CD4-positive, alpha-beta T cell (primary cell): ENCODE data around the gene ASL. TPM values are rescaled to one million over a fixed set of nuclear protein-coding genes. Genes with fewer than 3 reads are reported as not detected.

Experiments
- ATAC-seq: fragments of 200-7000 bp; cut with Tn5 transposase; one replicate; pipeline ENCODE4 v1.10.0; 2022; ENCODE audit warnings: mild to moderate bottlenecking; ENCODE audit not compliant: poor library complexity
- CTCF ChIA-PET: fragments of 350-600 bp; sonication (Branson Sonifier 250); formaldehyde crosslinking; loops from one replicate; lab custom pipeline; 2021; ENCODE audit warnings: antibody characterized with exemption, inconsistent platforms; lab: Charles Lee
- POLR2A ChIA-PET: fragments of 350-600 bp; sonication (Branson Sonifier 250); formaldehyde crosslinking; loops from one replicate; lab custom pipeline; 2021; ENCODE audit warnings: antibody characterized with exemption, inconsistent platforms; lab: Charles Lee
- DNase-seq, 14 experiments: peaks; one replicate each; pipeline ENCODE4 v3.0.0-alpha.2; 2013 to 2020; ENCODE audit warnings: mixed read lengths in 2 of 14
- H3K27ac ChIP-seq, 2 donors: one replicate each; pipeline versions ENCODE4 v1.5.1 to v1.7.0; 2013; ENCODE audit warnings: low read length in 2 of 2, low read depth in 1 of 2, mild to moderate bottlenecking in 1 of 2
- H3K27me3 ChIP-seq, 2 experiments: 1 replicate in 1 of 2; 2 replicates in 1 of 2; pipeline versions ENCODE4 v1.6.1 to v1.7.0; 2013; ENCODE audit warnings: low read length in 2 of 2, control low read depth in 1 of 2, mild to moderate bottlenecking in 1 of 2, moderate library complexity in 1 of 2; ENCODE audit not compliant: insufficient read depth in 2 of 2, control insufficient read depth in 1 of 2
- H3K36me3 ChIP-seq: one replicate; pipeline ENCODE4 v1.6.1; 2013; ENCODE audit warnings: low read length, control low read depth; ENCODE audit not compliant: insufficient read depth
- H3K4me1 ChIP-seq: one replicate; pipeline ENCODE4 v1.6.1; 2013; ENCODE audit warnings: low read length, control low read depth; ENCODE audit not compliant: insufficient read depth
- H3K4me3 ChIP-seq: one replicate; pipeline ENCODE4 v1.5.1; 2013; ENCODE audit warnings: mild to moderate bottlenecking, low read length, moderate library complexity
- H3K9me3 ChIP-seq, 2 experiments: 1 replicate in 1 of 2; 2 replicates in 1 of 2; pipeline versions ENCODE4 v1.6.1 to v1.7.0; 2013; ENCODE audit warnings: low read length in 2 of 2, mild to moderate bottlenecking in 2 of 2, control low read depth in 1 of 2, moderate library complexity in 1 of 2; ENCODE audit not compliant: control insufficient read depth in 1 of 2, insufficient read depth in 1 of 2
- H3K27ac Mint-ChIP-seq: one replicate; pipeline ENCODE4 v1.8.0; 2020; ENCODE audit warnings: mixed read lengths
- H3K27me3 Mint-ChIP-seq: one replicate; pipeline ENCODE4 v1.8.0; 2021; ENCODE audit warnings: mixed read lengths
- H3K36me3 Mint-ChIP-seq: one replicate; pipeline ENCODE4 v1.8.0; 2021; ENCODE audit warnings: low read depth, mixed read lengths
- H3K4me1 Mint-ChIP-seq: one replicate; pipeline ENCODE4 v1.8.0; 2021; ENCODE audit warnings: low read depth, mixed read lengths
- H3K4me3 Mint-ChIP-seq: one replicate; pipeline ENCODE4 v1.8.0; 2020; ENCODE audit warnings: mild to moderate bottlenecking, mixed read lengths
- H3K9me3 Mint-ChIP-seq: one replicate; pipeline ENCODE4 v1.8.0; 2020; ENCODE audit warnings: mixed read lengths
- CTCF ChIP-seq: fragments of 200-600 bp; IDR thresholded peaks from one replicate; pipeline ENCODE4 v1.8.0; 2022; ENCODE audit warnings: antibody characterized with exemption, mild to moderate bottlenecking
- intact Hi-C, 2 experiments: fragments of 100-400 bp; cut with DNase I in 1 of 2; cut with micrococcal nuclease in 1 of 2; formaldehyde crosslinking; loops; one replicate each; pipeline versions ENCODE4 v1.15.1 to v1.9.0; 2023 to 2025; cut with DNase I, micrococcal nuclease
- total RNA-seq, 174 experiments: library from RNA in 2 of 174; stranded (reverse) in 2 of 174; gene quantifications; one replicate each; pipeline ENCODE4 v1.2.3 and lab custom pipeline; 2021 to 2026

The ASL gene
- total RNA-seq, 2 experiments from 2014 or later, result 11.2 to 12.3 TPM

DNA sequence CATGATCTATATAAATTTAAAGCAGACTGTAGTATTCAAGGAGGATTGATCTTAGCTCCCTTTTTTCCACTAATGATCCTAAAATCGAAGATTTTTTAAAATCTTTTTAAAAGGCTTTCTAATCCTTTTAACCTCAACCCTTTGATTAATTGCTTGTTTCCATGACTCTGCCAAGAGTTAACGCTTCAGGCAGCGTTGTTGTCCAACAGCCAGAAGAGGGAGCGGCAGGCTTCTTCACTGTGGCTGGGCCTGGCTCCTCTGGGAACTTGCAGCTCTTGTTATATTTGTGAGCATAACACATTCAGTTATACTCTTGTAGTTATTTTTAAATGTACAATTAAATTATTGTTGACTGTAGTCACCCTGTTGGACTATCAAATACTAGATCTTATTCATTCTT lies 65.3 kb downstream of the ASL start:
- no peak overlapping the region for H3K4me3 Mint-ChIP-seq
- no peak overlapping the region for H3K27ac ChIP-seq
- DNase-seq, result no peak
- POLR2A ChIA-PET, result no interaction called here
- peaks cover 79% of the 10 kb centered on the region for H3K36me3 ChIP-seq
- no peaks in the 10 kb centered on the region for H3K9me3 ChIP-seq
- H3K4me1 Mint-ChIP-seq, result no peaks in the 10 kb centered on the region
- H3K27me3 Mint-ChIP-seq, result no peaks in the 10 kb centered on the region
- no peak for ATAC-seq
- no peaks in the 10 kb centered on the region for H3K9me3 Mint-ChIP-seq
- no peaks in the 10 kb centered on the region for H3K27me3 ChIP-seq
- H3K4me1 ChIP-seq, result no peaks in the 10 kb centered on the region
- no peak overlapping the region for H3K4me3 ChIP-seq
- TF ChIP-seq CTCF, result no peak
- no peak overlapping the region for H3K27ac Mint-ChIP-seq
- intact Hi-C loops, result no loop called here
- CTCF ChIA-PET, result interaction anchor here (0.6 kb wide), 1 partner anchor 15 kb away, joined by 3 read pairs; no protein-coding TSS in a partner anchor
- H3K36me3 Mint-ChIP-seq, result peaks cover 91% of the 10 kb centered on the region

GRCh38 chr7:66142334-66142733 lies 66.7 kb downstream of the ASL start:
- peaks cover 82% of the 10 kb centered on the region for H3K36me3 ChIP-seq
- Mint-ChIP-seq H3K4me3 (no peak overlapping the region), H3K9me3 (no peaks in the 10 kb centered on the region), H3K27ac (no peak overlapping the region), H3K27me3 (no peaks in the 10 kb centered on the region), H3K4me1 (peaks cover 5% of the 10 kb centered on the region), H3K36me3 (peaks cover 92% of the 10 kb centered on the region)
- no peaks in the 10 kb centered on the region for H3K27me3 ChIP-seq
- ChIA-PET POLR2A (no interaction called here), CTCF (no interaction called here)
- H3K27ac ChIP-seq, result no peak overlapping the region
- H3K9me3 ChIP-seq, result no peaks in the 10 kb centered on the region
- no peak for TF ChIP-seq CTCF
- intact Hi-C loops, result no loop called here
- H3K4me1 ChIP-seq, result no peaks in the 10 kb centered on the region
- no peak for ATAC-seq
- no peak for DNase-seq
- H3K4me3 ChIP-seq, result no peak overlapping the region

- Mint-ChIP-seq H3K4me3 (no peak overlapping the region), H3K4me1 (peaks cover 5% of the 10 kb centered on the region), H3K9me3 (no peaks in the 10 kb centered on the region), H3K36me3 (peaks cover 92% of the 10 kb centered on the region), H3K27me3 (no peaks in the 10 kb centered on the region), H3K27ac (no peak overlapping the region)
- ChIA-PET CTCF (no interaction called here), POLR2A (no interaction called here)
- Histone ChIP-seq H3K27ac (no peak overlapping the region), H3K4me3 (no peak overlapping the region), H3K9me3 (no peaks in the 10 kb centered on the region), H3K27me3 (no peaks in the 10 kb centered on the region), H3K36me3 (peaks cover 80% of the 10 kb centered on the region), H3K4me1 (peaks cover 6% of the 10 kb centered on the region)
- no peak for TF ChIP-seq CTCF
- DNase-seq (no peak), ATAC-seq (no peak)
- intact Hi-C loops, result no loop called here
Measured at GRCh38 chr7:66142996-66143395, 67.4 kb downstream of the ASL start.

Other genes starting within 250 kb of the ASL start
- gene VKORC1L1, start 202.7 kb upstream of the ASL start, total RNA-seq, result 1 to 10 TPM; 1.9 to 3.0 TPM
- 10 to 100 TPM; 42.9 to 49.7 TPM for gene GUSB, start 93.6 kb upstream of the ASL start, total RNA-seq
- gene CRCP, start 39.0 kb downstream of the ASL start, total RNA-seq, result 10 to 100 TPM; 29.2 to 29.4 TPM
- 1 to 10 TPM; 1.9 to 2.6 TPM for gene TPST1, start 129.5 kb downstream of the ASL start, total RNA-seq